ENCODE data around the gene WDR88.
A peak's percentile ranks its signal among the peaks of the same experiment; 100 is the strongest.
"Not testable (repeated sequence)": the region's sequence is repeated elsewhere in the genome, so short reads cannot be mapped to it uniquely, and the experiment has no call there.

Gene WDR88

DNA sequence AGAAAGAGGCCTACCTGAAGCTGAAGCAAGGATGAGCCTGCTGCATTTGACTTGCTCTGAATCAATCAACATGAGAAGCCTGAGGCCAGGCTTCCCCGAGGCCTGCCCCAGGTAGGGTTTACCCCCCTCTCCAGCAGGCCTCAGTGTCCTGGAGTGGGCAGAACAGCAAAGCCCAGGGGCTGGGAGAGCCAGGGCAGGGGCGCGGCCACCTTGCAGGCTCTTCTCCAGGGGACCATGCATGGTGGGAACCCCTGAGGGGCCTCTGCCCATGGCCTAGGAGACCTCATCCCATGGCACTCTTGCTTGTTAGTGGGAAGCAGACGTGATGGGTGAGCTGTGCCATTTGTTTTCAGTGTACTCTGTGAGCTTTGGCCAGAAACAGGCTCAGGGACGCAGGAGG lies 42.3 kb downstream of the WDR88 start:
- no peak for DNase-seq

- no peak for DNase-seq
Observed at GRCh38 chr19:33175156-33175782, 43.4 kb downstream of the WDR88 start.

GRCh38 chr19:33175886-33176669 lies 44.2 kb downstream of the WDR88 start:
- no peak for DNase-seq

GRCh38 chr19:33176670-33177416 lies 44.9 kb downstream of the WDR88 start:
- DNase-seq: peak; percentile 100

DNA sequence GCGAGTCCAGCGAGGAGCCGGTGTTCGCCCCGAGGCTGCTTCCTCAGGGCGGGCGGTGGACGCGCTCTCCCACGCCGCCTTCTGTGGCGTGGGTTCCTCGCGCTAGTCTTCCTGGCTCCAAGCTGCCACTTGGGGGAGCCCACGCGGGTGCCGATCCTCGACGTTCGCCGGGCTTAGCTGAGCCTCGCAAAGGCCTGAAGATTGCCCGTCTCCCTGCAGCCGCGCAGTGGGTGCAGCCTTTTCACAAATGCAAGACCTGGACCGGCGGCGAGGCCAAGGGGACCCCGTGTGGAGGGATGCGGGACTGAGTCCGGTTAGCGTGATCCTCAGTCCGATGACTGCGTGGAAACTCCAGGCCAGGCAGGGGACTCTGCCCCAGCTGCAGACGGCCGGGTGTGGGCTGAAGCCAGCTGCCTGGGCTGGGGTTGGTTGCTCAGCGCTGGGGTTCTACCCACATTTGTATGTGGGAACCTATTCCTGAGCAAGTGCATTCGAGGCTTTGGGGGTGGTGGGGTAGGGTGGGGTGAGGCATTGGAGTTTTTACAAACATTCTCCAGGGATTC lies 45.6 kb downstream of the WDR88 start:
- DNase-seq: peak; percentile 91

DNA sequence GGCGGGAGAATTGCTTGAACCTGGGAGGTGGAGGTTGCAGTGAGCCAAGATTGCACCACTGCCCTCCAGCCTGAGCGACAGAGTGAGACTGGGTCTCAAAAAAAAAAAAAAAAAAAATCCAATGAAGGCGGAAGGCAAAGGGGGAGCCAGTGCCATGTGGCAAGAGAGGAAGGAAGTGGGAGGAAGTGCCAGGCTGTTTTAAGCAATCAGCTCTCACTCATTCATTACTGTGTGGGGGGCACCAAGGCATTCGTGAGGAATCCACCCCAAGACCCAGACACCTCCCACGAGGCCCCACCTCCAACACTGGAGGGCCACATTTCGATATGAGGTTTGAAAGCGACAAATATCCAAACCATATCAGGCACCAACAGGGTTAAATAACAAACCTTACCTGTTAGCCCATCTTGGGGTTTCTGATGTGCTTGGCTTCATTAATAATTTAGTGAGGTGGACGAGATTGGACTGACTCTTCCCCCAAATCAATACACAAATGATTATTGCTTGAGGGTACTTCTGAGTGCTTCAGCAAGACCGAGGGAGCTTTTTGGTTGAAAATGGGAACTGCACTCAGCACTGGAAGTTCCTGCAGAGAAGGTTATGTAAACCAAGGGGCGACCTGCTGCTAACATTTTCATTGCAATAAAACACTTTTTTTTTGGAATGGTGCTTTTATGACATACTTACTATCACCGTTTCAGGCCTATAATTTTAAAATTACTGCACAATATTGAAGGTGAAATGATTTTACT lies 54.7 kb downstream of the WDR88 start:
- no peak for DNase-seq

DNA sequence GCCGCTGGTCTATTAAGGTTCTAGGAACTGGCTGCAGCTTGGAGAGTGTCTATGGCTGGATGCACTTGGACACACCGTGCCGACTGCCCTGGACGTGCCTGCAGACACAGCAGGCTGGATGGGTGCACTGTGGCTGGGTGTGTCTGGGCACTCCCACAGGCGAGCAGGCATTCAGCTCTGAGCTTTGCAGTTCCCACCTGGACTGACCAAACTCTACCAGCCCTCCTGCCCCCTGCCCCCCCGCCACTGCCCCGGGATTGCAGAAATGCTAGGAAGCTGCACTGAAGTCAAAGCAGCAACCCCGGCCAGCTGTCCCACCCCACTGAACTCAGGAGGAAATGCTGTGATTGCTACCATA lies 55.2 kb downstream of the WDR88 start:
- no peak for DNase-seq

DNA sequence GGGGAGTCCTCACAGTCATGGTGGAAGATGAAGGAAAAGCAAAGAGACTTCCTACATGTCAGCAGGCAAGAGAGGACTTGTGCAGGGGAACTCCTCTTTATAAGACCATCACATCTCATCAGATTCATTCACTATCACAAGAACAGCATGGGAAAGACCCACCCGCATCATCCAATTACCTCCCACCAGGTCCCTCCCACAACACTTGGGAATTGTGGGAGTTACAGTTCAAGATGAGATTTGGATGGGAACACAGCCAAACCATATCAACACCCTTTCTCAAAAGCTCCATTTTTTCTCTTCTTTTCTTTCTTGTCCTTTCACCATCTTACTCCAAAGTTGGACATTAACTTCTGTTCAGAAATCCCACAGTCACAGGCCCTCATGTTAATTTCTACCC lies 57.5 kb downstream of the WDR88 start:
- no peak for DNase-seq

GRCh38 chr19:33191092-33191491 lies 59.2 kb downstream of the WDR88 start:
- DNase-seq: not testable (repeated sequence)

- DNase-seq: no peak
Observed at GRCh38 chr19:33191501-33191900, 59.6 kb downstream of the WDR88 start.

DNA sequence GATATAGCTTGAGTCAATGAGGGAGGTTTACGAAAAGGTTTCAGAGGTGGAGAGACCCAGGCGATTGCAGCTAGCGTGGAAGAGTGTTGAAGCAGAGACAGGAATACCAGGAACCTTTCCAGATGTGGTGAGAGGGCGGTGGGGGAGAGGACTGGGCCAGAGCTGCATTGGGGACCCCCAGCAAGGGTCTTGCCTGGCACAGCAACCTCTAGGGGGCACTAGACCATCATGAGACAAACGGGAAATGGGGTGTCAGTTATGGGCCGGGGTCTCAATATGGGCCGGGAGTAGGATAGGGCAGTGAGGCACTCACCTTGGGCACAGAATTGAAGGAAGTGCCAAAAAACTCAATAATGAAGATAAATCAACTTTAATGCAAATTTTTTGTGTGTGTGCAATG lies 60.1 kb downstream of the WDR88 start:
- DNase-seq: no peak

DNA sequence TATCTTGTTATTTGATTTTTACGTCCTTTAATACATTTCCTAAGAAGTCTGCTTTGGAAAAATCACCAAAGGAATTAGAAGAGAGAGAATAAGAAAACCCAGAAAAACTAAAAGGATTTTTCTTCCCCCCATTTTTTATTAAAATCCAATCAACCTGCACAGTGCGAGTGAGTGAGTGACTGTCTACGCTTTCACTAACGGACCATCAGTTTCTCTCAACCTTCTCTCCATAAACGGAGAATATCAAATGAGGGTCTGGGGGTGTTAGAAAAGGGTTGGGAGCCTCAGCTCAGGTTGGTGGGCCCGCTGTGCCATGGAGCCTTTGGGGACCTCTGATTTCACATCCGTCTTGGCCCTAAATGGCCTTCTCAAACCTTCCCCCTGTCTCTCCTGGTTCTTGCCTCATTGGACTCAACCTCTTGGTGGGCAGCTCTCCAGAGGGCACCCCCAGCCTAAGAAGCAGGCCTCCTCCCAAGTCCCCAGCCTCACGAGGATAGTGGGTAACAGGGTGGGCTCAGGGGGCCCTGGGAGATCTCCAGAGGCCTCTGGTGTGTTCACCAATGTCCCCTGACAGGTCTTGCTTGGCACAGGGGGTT lies 61.5 kb downstream of the WDR88 start:
- DNase-seq: no peak

DNA sequence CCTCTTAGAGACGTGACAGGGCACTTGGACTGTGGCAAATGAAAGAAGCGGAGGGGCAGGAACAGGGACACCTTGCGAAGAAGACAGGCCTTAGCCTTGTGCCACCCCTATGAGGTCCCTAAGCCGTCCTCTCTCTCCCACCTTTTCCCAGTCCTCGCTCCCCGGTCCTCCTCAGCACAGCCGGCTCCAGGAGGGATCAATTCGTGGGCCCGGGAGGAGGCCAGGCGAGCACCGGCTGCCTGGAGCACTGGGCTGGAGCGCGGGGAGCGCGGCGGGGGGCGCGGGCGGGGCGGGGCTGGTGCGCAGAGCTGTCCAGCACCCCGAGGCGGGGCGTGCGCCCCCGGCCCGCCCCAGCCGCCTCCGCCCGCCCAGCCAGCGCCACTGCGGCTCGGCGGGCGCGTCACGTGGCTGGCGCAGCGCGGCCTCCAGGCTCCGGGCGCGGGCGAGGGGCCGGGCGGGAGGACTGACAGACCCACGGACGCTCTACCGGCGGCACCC lies 62.0 kb downstream of the WDR88 start, which contains the start of gene LRP3:
LRP3 (plus strand) TSS at position 466 of the 498 bp plus-strand sequence. CDS start 456 bp downstream, outside the sequence.
- peak; percentile 75 for DNase-seq

DNA sequence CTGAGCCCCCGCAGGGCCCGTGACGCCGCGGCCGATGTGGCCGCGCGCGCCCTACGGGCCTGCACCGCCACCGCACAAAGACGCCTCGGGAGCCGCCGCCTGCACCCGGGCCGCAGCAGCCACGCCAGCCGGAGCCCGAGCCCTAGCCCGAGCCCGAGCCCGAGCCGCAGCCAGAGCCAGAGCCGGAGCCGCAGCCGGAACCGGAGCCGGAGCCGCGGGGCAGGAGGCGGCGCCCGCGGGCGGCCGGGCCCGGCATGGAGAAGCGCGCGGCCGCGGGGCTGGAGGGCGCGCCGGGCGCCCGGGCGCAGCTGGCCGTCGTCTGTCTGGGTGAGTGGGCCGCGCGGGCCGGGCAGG lies 62.6 kb downstream of the WDR88 start:
- no peak for DNase-seq

DNA sequence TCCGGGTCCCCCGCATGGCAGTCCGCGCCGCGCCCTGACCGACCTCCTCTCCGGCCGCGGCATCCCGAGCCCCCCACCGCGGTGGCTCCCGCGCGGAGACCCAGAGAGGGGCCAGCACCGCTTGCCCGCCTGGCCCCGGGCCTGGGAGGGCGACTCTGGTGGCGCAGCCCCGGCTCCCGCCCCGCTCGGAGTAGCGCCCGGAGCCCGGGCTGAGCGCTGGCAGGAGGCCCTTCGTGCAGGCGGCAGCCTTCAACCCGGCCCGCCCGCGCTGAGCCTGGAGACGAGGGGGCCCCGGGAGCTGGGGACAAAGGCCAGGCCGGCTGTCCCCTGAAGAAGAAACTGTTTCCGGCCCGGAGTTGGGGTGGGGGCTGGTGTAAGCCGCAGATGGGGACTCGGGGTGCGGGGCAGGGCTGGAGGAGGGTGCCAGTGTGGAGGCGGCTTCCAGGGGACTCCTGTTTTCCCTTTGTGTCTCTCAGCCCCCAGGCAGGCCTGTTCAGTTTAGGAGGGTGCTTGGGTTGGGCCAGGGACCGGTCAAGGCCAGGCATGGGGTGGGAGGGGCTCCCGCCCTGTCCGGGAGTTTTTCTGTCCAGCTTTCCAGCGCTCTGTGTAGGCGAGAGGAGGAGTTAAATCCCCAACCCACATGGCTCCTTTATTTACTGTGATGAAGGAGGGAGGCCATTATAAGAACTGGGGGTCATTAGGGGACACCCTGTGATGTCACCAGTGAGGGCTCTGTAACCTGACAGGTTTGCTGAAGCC lies 63.2 kb downstream of the WDR88 start:
- peak; percentile 65 for DNase-seq

- DNase-seq: no peak
Observed at GRCh38 chr19:33195645-33196347, 63.9 kb downstream of the WDR88 start.

DNA sequence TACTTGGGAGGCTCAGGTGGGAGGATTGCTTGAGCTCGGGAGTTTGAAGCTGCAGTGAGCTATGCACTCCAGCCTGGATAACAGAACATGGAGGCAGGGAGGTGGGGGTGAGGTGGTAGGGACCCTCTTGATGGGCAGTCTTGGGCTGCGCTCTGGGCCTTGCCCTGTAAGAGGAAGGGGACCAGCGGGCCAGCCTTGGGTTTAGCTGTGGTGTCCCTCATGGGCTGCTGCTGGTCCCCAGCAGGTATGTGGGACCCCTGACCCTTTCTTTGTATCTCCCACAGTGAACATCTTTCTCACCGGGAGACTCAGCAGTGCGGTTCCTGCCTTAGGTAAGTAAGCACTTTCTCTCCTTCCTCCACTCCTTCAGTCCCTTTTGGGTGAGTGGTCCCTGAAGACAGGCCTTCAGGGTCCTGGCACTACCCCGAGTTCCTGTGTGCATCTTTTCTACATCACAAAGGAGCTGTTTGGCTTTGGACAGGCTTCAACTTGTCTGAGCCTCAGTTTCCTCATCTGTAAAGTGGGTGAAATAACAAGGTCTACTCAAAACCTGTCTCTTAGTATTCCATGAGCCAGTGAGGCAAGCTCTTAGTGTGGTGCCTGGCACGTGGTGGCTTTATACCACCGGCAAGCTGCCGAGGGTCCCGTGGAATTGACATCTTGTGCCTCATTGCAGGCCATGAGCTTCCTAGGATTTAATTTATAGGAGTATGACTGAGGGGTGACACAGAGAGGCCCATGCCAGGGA lies 64.7 kb downstream of the WDR88 start:
- DNase-seq: no peak

DNA sequence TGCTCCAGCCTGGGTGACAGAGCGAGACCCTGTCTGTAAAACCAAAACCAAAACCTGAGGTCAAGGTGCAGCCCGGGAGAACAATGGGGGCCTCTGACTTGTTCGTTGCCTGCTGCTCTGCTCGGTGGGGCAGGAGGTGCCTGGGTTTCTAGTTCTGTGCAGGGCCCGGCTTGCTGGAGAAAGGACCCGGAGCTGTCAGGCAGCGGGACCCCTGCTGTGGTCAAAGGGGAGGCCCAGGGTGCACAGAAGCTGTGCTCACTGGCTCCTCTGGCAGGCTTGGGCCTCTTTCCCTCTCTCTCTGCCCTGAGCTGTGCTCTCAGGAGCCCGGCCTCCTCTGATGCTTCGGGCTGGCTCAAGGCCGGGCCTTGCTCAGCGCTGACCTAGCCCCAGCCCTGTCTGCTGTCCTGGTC lies 65.7 kb downstream of the WDR88 start:
- DNase-seq: no peak

GRCh38 chr19:33198169-33198568 lies 66.3 kb downstream of the WDR88 start:
- no peak for DNase-seq

Measured in eye (tissue), 1 donor.